AG04450 (cell line): ENCODE results near the gene UPK3B. TPM values are rescaled to one million over a fixed set of nuclear protein-coding genes. Genes with fewer than 3 reads are reported as not detected.
A peak's percentile ranks its signal among the peaks of the same experiment; 100 is the strongest.
"Not testable (repeated sequence)": the region's sequence is repeated elsewhere in the genome, so short reads cannot be mapped to it uniquely, and the experiment has no call there.

ENCODE experiments used
- CTCF ChIA-PET: fragments of 300-600, 350-600 bp; formaldehyde crosslinking; extraction: SDS; loops from one replicate; lab custom pipeline; 2022; ENCODE audit warnings: antibody characterized with exemption, inconsistent platforms; lab: Charles Lee
- POLR2A ChIA-PET: fragments of 350-600 bp; formaldehyde crosslinking; extraction: SDS; loops from one replicate; lab custom pipeline; 2021; ENCODE audit warnings: antibody characterized with exemption, inconsistent platforms; lab: Yijun Ruan, JAX
- DNase-seq: peaks from one replicate; pipeline ENCODE4 v3.0.0-alpha.2; 2011; ENCODE audit warnings: low read depth, low spot score
- H3K27ac ChIP-seq: one replicate; pipeline ENCODE4 v1.5.1; 2012; ENCODE audit warnings: low read depth, low read length, control low read depth
- H3K27me3 ChIP-seq: one replicate; pipeline ENCODE4 v1.6.0; 2012; ENCODE audit warnings: low read length; ENCODE audit not compliant: control insufficient read depth, insufficient read depth
- H3K4me3 ChIP-seq: 2 replicates; pipeline ENCODE4 v1.5.1; 2011; ENCODE audit warnings: mild to moderate bottlenecking, low read depth, low read length, control low read depth
- H3K9me3 ChIP-seq: 2 replicates; pipeline ENCODE4 v1.5.1; 2012; ENCODE audit warnings: low read length; ENCODE audit not compliant: control insufficient read depth, insufficient read depth
- CTCF ChIP-seq: IDR thresholded peaks from 2 replicates; pipeline ENCODE4 v1.5.1; 2011; ENCODE audit warnings: low read depth, low read length, control low read depth, inconsistent platforms
- polyA plus RNA-seq: library from polyadenylated mRNA; depleted of rRNA; stranded (reverse); fragments of >200 nt; gene quantifications from 2 replicates; pipeline ENCODE4 v1.2.3, GENCODE V29; 2011

The UPK3B gene
- polyA plus RNA-seq, 1 experiment, result not detected

GRCh38 chr7:76512941-76513816 is 2.8 kb downstream of the UPK3B start:
- Histone ChIP-seq H3K27ac (no peak overlapping the region), H3K27me3 (no peaks in the 10 kb centered on the region), H3K4me3 (no peak overlapping the region), H3K9me3 (no peaks in the 10 kb centered on the region; the same call in 1 of the 2 replicates)
- no peak for DNase-seq
- ChIA-PET POLR2A (no interaction called here), CTCF (interaction anchor here (0.6 kb wide), 1 partner anchor 94 kb away, joined by 3 read pairs; no protein-coding TSS in a partner anchor)
- peak; percentile 50 for TF ChIP-seq CTCF

- H3K9me3 ChIP-seq, result no peaks in the 10 kb centered on the region; the same call in 1 of the 2 replicates
- no peaks in the 10 kb centered on the region for H3K27me3 ChIP-seq
- ChIA-PET POLR2A (no interaction called here), CTCF (interaction anchor here (0.5 kb wide), 1 partner anchor 77 kb away, joined by 7 read pairs; no protein-coding TSS in a partner anchor)
- H3K4me3 ChIP-seq, result no peak overlapping the region
- DNase-seq, result no peak
- no peak overlapping the region for H3K27ac ChIP-seq
- no peak for TF ChIP-seq CTCF
These were observed 3.8 kb downstream of the UPK3B start for GRCh38 chr7:76513817-76514799.

- Histone ChIP-seq H3K27me3 (no peaks in the 10 kb centered on the region), H3K27ac (no peak overlapping the region), H3K4me3 (no peak overlapping the region), H3K9me3 (no peaks in the 10 kb centered on the region; the same call in 1 of the 2 replicates)
- no peak for DNase-seq
- TF ChIP-seq CTCF, result no peak
- ChIA-PET CTCF (interaction anchor here (0.5 kb wide), 1 partner anchor 78 kb away, joined by 7 read pairs; no protein-coding TSS in a partner anchor), POLR2A (no interaction called here)
These were observed 4.8 kb downstream of the UPK3B start for GRCh38 chr7:76514926-76515771.

GRCh38 chr7:76515999-76516443 is 5.7 kb downstream of the UPK3B start:
- DNase-seq, result no peak
- Histone ChIP-seq H3K4me3 (no peak overlapping the region), H3K27me3 (no peaks in the 10 kb centered on the region), H3K27ac (no peak overlapping the region), H3K9me3 (no peaks in the 10 kb centered on the region)
- POLR2A ChIA-PET, result no interaction called here
- CTCF ChIA-PET, result no interaction called here
- no peak for TF ChIP-seq CTCF

GRCh38 chr7:76516932-76517331 is 6.6 kb downstream of the UPK3B start:
- DNase-seq, H3K9me3 ChIP-seq, POLR2A ChIA-PET, H3K27ac ChIP-seq, CTCF ChIA-PET, H3K27me3 ChIP-seq, H3K4me3 ChIP-seq: not testable (repeated sequence)

GRCh38 chr7:76526183-76526582 is 15.8 kb downstream of the UPK3B start:
- H3K4me3 ChIP-seq, H3K27me3 ChIP-seq, POLR2A ChIA-PET, CTCF ChIA-PET, DNase-seq, H3K9me3 ChIP-seq, H3K27ac ChIP-seq: not testable (repeated sequence)

GRCh38 chr7:76531643-76532042 is 21.3 kb downstream of the UPK3B start:
- H3K27me3 ChIP-seq, H3K4me3 ChIP-seq, H3K27ac ChIP-seq, DNase-seq, CTCF ChIA-PET, H3K9me3 ChIP-seq, POLR2A ChIA-PET: not testable (repeated sequence)
